Loucy (cell line): ENCODE results near the gene TNNI2.

ENCODE experiments used
- H2AFZ ChIP-seq: fragments of 200-600 bp; sonication (generic); 2 replicates; pipeline ENCODE4 v1.6.0; 2016; ENCODE audit warnings: antibody characterized with exemption, mild to moderate bottlenecking, low read length, moderate library complexity
- H3F3A ChIP-seq: fragments of 200-600 bp; 2 replicates; pipeline ENCODE4 v1.6.0; 2016; ENCODE audit warnings: antibody characterized with exemption, low read depth, mild to moderate bottlenecking
- H3K27me3 ChIP-seq: fragments of 200-600 bp; sonication (generic); 2 replicates; pipeline ENCODE4 v1.6.1; 2014; ENCODE audit warnings: low read length, mild to moderate bottlenecking; ENCODE audit not compliant: insufficient read depth, poor library complexity, severe bottlenecking
- H3K36me3 ChIP-seq: fragments of 200-600 bp; sonication (generic); 2 replicates; pipeline ENCODE4 v1.6.1; 2016; ENCODE audit warnings: low read length; ENCODE audit not compliant: insufficient read depth
- H3K4me1 ChIP-seq: fragments of 200-600 bp; sonication (generic); 2 replicates; pipeline ENCODE4 v1.5.1; 2014; ENCODE audit warnings: low read length, mild to moderate bottlenecking; ENCODE audit not compliant: insufficient read depth, poor library complexity, severe bottlenecking
- H3K4me2 ChIP-seq: fragments of 200-600 bp; sonication (generic); 2 replicates; pipeline ENCODE4 v1.6.0; 2014; ENCODE audit warnings: antibody characterized with exemption, low read length, low read depth, mild to moderate bottlenecking; ENCODE audit not compliant: poor library complexity, severe bottlenecking
- H3K4me3 ChIP-seq: fragments of 200-600 bp; sonication (generic); 2 replicates; pipeline ENCODE4 v1.5.1; 2014; ENCODE audit warnings: low read length, mild to moderate bottlenecking, mixed read lengths; ENCODE audit not compliant: poor library complexity, severe bottlenecking
- H3K79me2 ChIP-seq: fragments of 200-600 bp; sonication (generic); 2 replicates; pipeline ENCODE4 v1.6.1; 2014; ENCODE audit warnings: low read length; ENCODE audit not compliant: insufficient read depth
- H3K9ac ChIP-seq: fragments of 200-600 bp; sonication (generic); 2 replicates; pipeline ENCODE4 v1.6.0; 2014; ENCODE audit warnings: mild to moderate bottlenecking, low read depth, low read length, moderate library complexity; ENCODE audit not compliant: poor library complexity, severe bottlenecking
- H3K9me2 ChIP-seq: fragments of 200-600 bp; sonication (generic); replicated peaks from 2 replicates; pipeline ENCODE4 v1.6.1; 2016; ENCODE audit warnings: low read depth, low read length, mixed read lengths
- H3K9me3 ChIP-seq: fragments of 200-600 bp; sonication (generic); 2 replicates; pipeline ENCODE4 v1.6.1; 2014; ENCODE audit warnings: mild to moderate bottlenecking, antibody characterized with exemption, low read length, low read depth; ENCODE audit not compliant: insufficient read depth
- H4K20me1 ChIP-seq: fragments of 200-600 bp; sonication (generic); 2 replicates; pipeline ENCODE4 v1.6.0; 2014; ENCODE audit warnings: antibody characterized with exemption, low read length, mild to moderate bottlenecking; ENCODE audit not compliant: insufficient read depth, poor library complexity, severe bottlenecking
- CTCF ChIP-seq: fragments of 200-600 bp; sonication (generic); conservative IDR thresholded peaks from 2 replicates; pipeline ENCODE4 v1.5.1; 2014; ENCODE audit warnings: mild to moderate bottlenecking, antibody characterized with exemption, low read length
- EZH2phosphoT487 ChIP-seq: fragments of 200-600 bp; IDR thresholded peaks from 2 replicates; pipeline ENCODE4 v1.6.1; 2018; ENCODE audit warnings: antibody characterized with exemption, mild to moderate bottlenecking, moderate library complexity, borderline replicate concordance

The TNNI2 gene

GRCh38 chr11:1807264-1807995 lies 31.4 kb upstream of the TNNI2 start:
- Histone ChIP-seq H3K9me2 (no peaks in the 10 kb centered on the region), H3K4me3 (no peak overlapping the region), H3K4me1 (no peaks in the 10 kb centered on the region), H3K27me3 (no peaks in the 10 kb centered on the region), H4K20me1 (no peaks in the 10 kb centered on the region), H3K36me3 (no peaks in the 10 kb centered on the region), H3F3A (no peaks in the 10 kb centered on the region), H3K4me2 (no peak overlapping the region), H3K9me3 (no peaks in the 10 kb centered on the region), H3K9ac (no peak overlapping the region), H2AFZ (no peak overlapping the region; the same call in 1 of the 2 replicates), H3K79me2 (no peaks in the 10 kb centered on the region)
- TF ChIP-seq EZH2phosphoT487: no peak
- peak; percentile 50 for TF ChIP-seq CTCF

DNA sequence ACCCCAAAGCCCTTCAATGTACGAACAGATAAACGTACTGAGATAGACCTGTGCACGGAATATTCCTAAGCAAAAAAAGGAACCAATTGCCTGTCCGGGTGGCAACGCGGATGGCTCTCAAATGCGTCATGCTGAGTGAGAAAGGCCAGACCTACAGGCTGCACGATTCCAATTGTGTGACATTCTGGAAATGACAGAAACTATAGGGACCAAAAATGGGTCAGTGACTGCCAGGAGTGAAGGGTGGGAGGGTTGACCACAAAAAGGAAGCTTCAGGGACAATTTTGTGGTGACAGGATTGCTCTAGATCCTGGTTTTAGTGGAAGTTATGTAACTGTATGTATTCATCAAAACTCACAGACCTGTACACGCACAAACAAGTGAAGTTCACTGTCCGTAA lies 28.0 kb upstream of the TNNI2 start:
- TF ChIP-seq CTCF: no peak
- TF ChIP-seq EZH2phosphoT487: no peak
- Histone ChIP-seq H3K36me3 (no peaks in the 10 kb centered on the region), H3K27me3 (no peaks in the 10 kb centered on the region), H3F3A (no peaks in the 10 kb centered on the region), H3K9ac (no peak overlapping the region), H3K4me2 (no peak overlapping the region), H3K79me2 (no peaks in the 10 kb centered on the region), H4K20me1 (no peaks in the 10 kb centered on the region), H2AFZ (no peak overlapping the region), H3K9me3 (no peaks in the 10 kb centered on the region), H3K4me1 (no peaks in the 10 kb centered on the region), H3K4me3 (no peak overlapping the region), H3K9me2 (no peaks in the 10 kb centered on the region)

GRCh38 chr11:1812274-1812673 lies 26.5 kb upstream of the TNNI2 start:
- Histone ChIP-seq H3K9me3 (no peaks in the 10 kb centered on the region), H3K4me3 (no peak overlapping the region), H3K9me2 (no peaks in the 10 kb centered on the region), H4K20me1 (no peaks in the 10 kb centered on the region), H3K4me2 (no peak overlapping the region), H3K4me1 (no peaks in the 10 kb centered on the region), H3K9ac (no peak overlapping the region), H3K79me2 (no peaks in the 10 kb centered on the region), H3F3A (no peaks in the 10 kb centered on the region), H2AFZ (no peak overlapping the region), H3K36me3 (no peaks in the 10 kb centered on the region), H3K27me3 (no peaks in the 10 kb centered on the region)
- TF ChIP-seq CTCF (no peak), EZH2phosphoT487 (no peak)
